GM12873 (cell line): ENCODE results near the gene FGF22.

Source experiments
- CTCF ChIP-seq: IDR thresholded peaks from 2 replicates; pipeline ENCODE4 v1.5.1; 2012; ENCODE audit warnings: low read depth, mild to moderate bottlenecking, moderate library complexity, low read length, control low read depth; ENCODE audit not compliant: insufficient read depth; ENCODE audit errors: missing control alignments

The FGF22 gene

DNA sequence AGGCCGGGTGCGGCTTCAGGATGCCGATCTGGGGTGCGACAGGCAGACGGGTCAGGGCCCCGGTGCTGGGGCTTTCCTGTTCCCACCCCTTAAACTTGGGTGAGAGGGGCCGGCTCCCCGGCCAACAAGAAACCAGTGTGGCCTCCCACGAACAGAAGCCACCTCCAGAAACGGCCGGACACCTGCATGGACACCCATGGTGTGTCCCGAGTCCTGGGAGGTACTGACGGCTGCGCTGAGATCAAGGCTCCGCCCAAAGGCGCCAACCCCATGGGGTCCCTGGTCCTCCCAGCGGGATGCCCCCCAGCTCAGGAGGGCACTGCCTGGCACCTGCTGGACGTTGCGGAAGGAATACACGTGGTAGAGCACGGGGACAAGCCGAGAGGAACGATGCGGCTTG, 17.9 kb upstream of the FGF22 start:
- no peak for TF ChIP-seq CTCF

DNA sequence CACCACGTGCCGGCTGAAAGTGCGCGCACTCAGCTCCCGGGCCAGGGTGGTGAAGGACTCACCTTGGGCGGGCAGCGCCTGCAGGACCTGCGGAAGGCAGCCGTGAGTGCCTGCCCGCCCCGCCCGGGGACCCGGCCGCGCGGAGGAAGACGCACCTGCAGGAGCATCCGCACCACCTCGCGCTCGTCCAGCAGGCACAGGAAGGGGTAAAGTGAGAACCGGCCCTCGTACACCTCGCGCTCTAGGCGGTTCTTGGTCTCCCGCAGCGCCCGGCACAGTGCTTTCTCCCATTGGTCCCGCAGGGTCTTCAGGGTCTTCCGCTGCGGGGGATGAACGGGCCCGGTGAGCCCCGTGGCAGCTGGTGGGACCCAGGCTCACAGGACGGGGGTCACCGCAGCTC, 17.0 kb upstream of the FGF22 start:
- no peak for TF ChIP-seq CTCF

GRCh38 chr19:623175-623916, 16.3 kb upstream of the FGF22 start:
- TF ChIP-seq CTCF, result no peak

DNA sequence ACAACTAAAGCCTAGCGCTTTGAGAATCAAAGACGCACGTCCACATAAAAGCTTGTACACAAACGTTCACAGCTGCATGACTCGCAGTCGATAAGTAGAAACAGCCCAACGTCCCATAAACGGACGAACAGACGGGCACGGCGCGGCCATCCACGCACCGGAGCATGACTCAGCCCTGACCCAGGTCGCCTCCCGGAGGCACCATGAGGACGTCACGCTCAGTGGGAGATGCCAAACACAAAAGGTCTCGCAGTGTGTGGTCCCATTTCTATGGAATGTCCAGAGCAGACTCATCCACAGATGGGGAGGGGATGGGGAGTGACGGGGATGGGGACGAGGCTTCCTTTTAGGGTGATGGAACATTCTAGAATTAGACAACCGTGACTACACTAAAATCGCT, 15.7 kb upstream of the FGF22 start:
- no peak for TF ChIP-seq CTCF

- TF ChIP-seq CTCF, result no peak
Observed at GRCh38 chr19:624433-625109, 15.1 kb upstream of the FGF22 start.

DNA sequence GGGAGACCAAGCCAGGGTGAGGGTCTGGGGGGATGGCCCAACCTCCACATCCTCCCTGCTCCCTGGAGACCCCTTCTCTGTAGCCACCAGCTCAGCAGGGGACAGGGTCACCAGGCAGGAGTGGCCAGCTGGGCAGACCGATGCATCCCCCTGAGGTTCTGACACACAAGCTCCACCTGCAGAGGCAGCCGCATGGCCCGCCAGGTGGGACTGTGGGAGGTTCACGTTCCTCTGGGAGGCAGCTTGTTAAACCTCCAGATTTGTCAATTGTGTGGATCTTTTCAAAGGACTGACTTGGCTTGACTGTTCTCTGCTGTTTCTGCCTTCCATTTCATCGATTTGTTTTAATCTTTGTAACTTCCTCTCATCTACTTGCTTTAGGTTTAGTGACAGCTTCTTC, 14.4 kb upstream of the FGF22 start:
- TF ChIP-seq CTCF, result no peak

DNA sequence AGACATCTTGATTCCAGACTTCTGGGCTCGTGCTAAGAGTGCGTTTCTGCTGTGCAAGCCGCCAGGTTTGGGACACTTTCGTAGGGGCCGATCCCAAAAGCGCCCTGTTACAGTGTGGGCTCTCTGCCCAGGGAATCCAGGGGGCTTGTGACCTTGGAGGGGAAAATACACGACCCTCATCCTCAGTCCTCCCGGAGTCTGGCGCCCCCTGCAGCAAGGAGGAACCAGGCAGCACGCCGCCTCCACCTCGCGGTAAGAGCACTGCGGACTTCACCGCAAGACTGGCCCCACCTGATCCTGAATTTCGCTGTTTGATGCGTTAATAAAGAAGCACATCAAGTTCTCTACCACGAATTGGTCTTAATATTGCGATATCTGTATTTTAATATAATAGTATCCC, 11.5 kb upstream of the FGF22 start:
- TF ChIP-seq CTCF, result peak; percentile 46
